ENCODE measurements around the gene HLA-DRB5. TPM values are rescaled to one million over a fixed set of nuclear protein-coding genes. Genes with fewer than 3 reads are reported as not detected.

Gene HLA-DRB5
- total RNA-seq, 1 experiment from 2014 or later, result not detected

DNA sequence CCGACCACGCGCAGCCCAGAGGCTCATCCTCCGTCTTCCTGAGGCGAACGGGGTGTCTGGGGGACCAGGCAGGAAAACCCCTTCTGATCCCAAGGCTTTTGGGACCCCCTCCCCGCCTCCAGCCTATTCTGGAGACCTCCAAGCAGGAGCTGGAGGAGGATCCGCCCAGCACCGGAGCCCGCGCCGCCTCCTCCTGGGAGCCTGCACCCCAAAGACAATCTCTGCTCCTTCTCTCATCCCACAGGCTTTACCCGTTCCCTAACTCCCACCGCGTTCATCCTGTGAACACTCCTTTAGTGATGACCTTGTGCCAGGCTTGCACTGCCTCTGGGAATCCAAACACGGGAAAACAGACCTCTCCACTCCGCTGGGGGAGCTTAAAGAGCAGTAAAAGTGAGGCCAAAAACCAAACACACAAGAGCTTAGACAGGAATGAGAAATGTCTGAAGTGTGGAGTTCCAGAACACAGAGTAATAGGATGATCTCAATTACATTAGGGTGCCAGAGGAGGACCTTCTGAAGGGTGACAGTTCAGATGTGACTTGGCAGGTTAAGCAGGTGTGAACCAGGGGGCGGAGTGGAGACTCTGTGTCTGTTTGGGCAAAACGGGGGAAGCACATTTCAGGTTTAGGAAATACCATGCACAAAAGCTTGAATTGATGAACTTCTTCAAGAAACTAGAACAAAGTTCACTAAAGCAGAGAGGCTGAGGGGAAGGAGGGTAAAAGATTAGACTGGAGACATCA, 7.6 kb downstream of the HLA-DRB5 start:
- DNase-seq (ENCODE audit: unreplicated experiment), result no peak
- no peaks in the 10 kb centered on the region for H3K36me3 Mint-ChIP-seq (ENCODE audit: insufficient read depth, unreplicated experiment)
- no TSS peak for BruUV-seq (replicated peaks)
- no peaks in the 10 kb centered on the region for H3K9me3 Mint-ChIP-seq (ENCODE audit: unreplicated experiment)
- no peak overlapping the region for H3K4me3 Mint-ChIP-seq (ENCODE audit: unreplicated experiment)
- no peaks in the 10 kb centered on the region for H3K4me1 Mint-ChIP-seq (ENCODE audit: insufficient read depth, unreplicated experiment)
- TF ChIP-seq, protein P1, sequence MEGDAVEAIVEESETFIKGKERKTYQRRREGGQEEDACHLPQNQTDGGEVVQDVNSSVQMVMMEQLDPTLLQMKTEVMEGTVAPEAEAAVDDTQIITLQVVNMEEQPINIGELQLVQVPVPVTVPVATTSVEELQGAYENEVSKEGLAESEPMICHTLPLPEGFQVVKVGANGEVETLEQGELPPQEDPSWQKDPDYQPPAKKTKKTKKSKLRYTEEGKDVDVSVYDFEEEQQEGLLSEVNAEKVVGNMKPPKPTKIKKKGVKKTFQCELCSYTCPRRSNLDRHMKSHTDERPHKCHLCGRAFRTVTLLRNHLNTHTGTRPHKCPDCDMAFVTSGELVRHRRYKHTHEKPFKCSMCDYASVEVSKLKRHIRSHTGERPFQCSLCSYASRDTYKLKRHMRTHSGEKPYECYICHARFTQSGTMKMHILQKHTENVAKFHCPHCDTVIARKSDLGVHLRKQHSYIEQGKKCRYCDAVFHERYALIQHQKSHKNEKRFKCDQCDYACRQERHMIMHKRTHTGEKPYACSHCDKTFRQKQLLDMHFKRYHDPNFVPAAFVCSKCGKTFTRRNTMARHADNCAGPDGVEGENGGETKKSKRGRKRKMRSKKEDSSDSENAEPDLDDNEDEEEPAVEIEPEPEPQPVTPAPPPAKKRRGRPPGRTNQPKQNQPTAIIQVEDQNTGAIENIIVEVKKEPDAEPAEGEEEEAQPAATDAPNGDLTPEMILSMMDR (IDR thresholded peaks at IDR 0.05; ENCODE audit: unreplicated experiment), result no peak
- H3K27me3 Mint-ChIP-seq (ENCODE audit: insufficient read depth, unreplicated experiment), result peaks cover 40% of the 10 kb centered on the region
- H3K27ac Mint-ChIP-seq (ENCODE audit: low read depth, unreplicated experiment), result no peak overlapping the region
- CTCF ChIA-PET, result interaction anchor here (0.6 kb wide), 1 partner anchor 37 kb away, joined by 3 read pairs; no protein-coding TSS in a partner anchor
- intact Hi-C loops (cut with micrococcal nuclease), result no loop called here
- POLR2A ChIA-PET, result no interaction called here

DNA sequence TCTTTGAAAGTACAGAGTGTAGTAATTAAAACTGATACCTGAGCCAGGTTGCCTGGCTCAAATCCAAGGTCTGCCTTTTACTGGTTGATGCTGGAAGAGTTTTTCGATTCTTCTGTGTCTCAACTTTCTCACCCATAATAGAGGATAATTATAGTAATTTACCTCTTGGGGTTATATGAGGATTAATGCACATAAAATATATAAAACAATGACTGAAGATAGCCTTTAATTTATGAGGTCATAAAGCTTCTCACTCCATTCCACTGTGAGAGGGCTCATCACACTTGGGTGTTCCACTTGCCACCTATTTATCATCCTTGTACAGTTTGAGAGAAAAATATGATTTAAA, 10.2 kb downstream of the HLA-DRB5 start:
- TF ChIP-seq, protein P1 (IDR thresholded peaks at IDR 0.05; ENCODE audit: unreplicated experiment), result no peak
- Mint-ChIP-seq H3K4me3 (ENCODE audit: unreplicated experiment) (no peak overlapping the region), H3K36me3 (ENCODE audit: insufficient read depth, unreplicated experiment) (no peaks in the 10 kb centered on the region), H3K9me3 (ENCODE audit: unreplicated experiment) (no peaks in the 10 kb centered on the region), H3K4me1 (ENCODE audit: insufficient read depth, unreplicated experiment) (no peaks in the 10 kb centered on the region), H3K27me3 (ENCODE audit: insufficient read depth, unreplicated experiment) (peaks cover 39% of the 10 kb centered on the region), H3K27ac (ENCODE audit: low read depth, unreplicated experiment) (no peak overlapping the region)
- no peak for DNase-seq (ENCODE audit: unreplicated experiment)
- BruUV-seq (replicated peaks), result no TSS peak
- ChIA-PET POLR2A (no interaction called here), CTCF (no interaction called here)
- intact Hi-C loops (cut with micrococcal nuclease), result no loop called here

DNA sequence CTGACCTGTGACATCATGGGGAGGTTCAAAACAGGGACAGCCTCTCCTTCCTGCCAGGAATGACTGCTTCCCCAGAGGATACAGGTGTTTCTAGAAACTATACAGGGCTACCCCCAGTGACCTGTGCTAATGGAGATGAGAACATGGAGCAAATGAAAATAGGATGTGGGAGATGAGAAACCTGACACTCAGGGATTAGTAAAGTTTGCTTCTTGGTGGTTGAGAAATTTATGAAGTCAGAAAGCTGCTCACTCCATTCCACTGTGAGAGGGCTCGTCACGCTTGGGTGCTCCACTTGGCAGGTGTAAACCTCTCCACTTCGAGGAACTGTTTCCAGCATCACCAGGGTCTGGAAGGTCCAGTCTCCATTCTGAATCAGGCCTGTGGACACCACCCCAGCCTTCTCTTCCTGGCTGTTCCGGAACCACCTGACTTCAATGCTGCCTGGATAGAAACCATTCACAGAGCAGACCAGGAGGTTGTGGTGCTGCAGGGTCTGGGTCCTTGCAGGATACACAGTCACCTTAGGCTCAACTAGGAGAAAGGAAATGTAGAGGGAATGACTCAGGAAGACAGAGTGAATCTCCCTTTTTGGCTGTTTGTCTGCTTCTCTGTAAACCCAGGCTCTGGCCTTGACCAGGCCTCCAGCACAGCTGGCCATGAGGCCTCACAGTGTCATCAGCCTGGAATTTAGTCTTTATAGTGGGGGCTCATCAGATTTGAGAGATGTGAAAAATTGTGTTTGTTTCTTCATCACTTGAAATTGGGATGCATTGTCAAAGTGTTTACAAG, 10.8 kb downstream of the HLA-DRB5 start:
- H3K27ac Mint-ChIP-seq (ENCODE audit: low read depth, unreplicated experiment), result no peak overlapping the region
- H3K4me1 Mint-ChIP-seq (ENCODE audit: insufficient read depth, unreplicated experiment), result no peaks in the 10 kb centered on the region
- no peak for DNase-seq (ENCODE audit: unreplicated experiment)
- TF ChIP-seq, protein P1 (IDR thresholded peaks at IDR 0.05; ENCODE audit: unreplicated experiment), result no peak
- H3K36me3 Mint-ChIP-seq (ENCODE audit: insufficient read depth, unreplicated experiment), result no peaks in the 10 kb centered on the region
- ChIA-PET CTCF (no interaction called here), POLR2A (no interaction called here)
- intact Hi-C loops (cut with micrococcal nuclease), result no loop called here
- H3K4me3 Mint-ChIP-seq (ENCODE audit: unreplicated experiment), result no peak overlapping the region
- H3K27me3 Mint-ChIP-seq (ENCODE audit: insufficient read depth, unreplicated experiment), result peaks cover 35% of the 10 kb centered on the region
- no TSS peak for BruUV-seq (replicated peaks)
- no peaks in the 10 kb centered on the region for H3K9me3 Mint-ChIP-seq (ENCODE audit: unreplicated experiment)

DNA sequence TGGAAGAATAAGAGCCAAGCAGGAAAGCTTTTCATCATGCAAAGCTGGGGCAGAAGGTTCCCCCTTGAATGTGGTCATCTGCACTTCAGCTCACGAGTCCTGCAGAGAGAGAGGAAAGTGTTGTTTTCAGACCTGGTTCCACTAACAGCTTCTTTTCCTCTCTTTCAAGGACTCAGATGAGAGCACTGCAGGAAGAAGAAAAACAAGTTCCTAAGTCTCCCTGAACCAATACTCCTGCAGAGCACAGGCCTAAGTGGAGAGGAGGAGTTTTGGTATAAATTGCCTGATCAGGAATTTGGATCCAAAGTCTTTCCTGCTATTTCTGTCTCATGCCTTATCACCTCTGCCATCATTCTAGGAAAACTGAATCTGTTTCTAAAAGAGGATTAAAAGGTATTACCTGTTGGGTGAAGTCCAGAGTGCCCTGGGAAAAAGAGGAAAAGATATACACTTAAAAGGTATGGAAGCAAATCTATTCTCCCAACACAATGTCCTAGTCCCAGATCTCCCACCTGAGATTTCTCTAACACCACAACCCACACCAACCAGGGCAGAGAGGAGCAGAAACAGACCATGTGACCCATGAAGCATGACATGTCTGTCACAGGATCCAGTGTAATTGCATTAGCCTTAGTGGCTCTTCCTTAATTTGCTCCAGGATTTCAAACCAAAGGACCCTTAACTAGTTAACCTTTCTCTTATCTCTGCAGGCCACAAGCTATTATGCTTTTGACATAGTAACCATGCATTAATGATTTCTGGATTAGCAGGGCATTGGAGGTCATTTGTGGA, 12.2 kb downstream of the HLA-DRB5 start:
- Mint-ChIP-seq H3K4me1 (ENCODE audit: insufficient read depth, unreplicated experiment) (no peaks in the 10 kb centered on the region), H3K4me3 (ENCODE audit: unreplicated experiment) (no peak overlapping the region), H3K27ac (ENCODE audit: low read depth, unreplicated experiment) (no peak overlapping the region), H3K36me3 (ENCODE audit: insufficient read depth, unreplicated experiment) (no peaks in the 10 kb centered on the region), H3K9me3 (ENCODE audit: unreplicated experiment) (no peaks in the 10 kb centered on the region), H3K27me3 (ENCODE audit: insufficient read depth, unreplicated experiment) (peaks cover 23% of the 10 kb centered on the region)
- intact Hi-C loops (cut with micrococcal nuclease), result no loop called here
- ChIA-PET POLR2A (no interaction called here), CTCF (interaction anchor here (1.1 kb wide), 1 partner anchor 79 kb away, joined by 3 read pairs; no protein-coding TSS in a partner anchor)
- DNase-seq (ENCODE audit: unreplicated experiment), result no peak
- TF ChIP-seq, protein P1 (IDR thresholded peaks at IDR 0.05; ENCODE audit: unreplicated experiment), result no peak
- no TSS peak for BruUV-seq (replicated peaks)
